A549 treated with DMSO at 1 μM for 4 hours (cell line): ENCODE measurements around the gene OR6B1. TPM values are rescaled to one million over a fixed set of nuclear protein-coding genes. Genes with fewer than 3 reads are reported as not detected.

ENCODE experiments used
- total RNA-seq: library from RNA; stranded (reverse); fragments of 200-300 nt; extraction: Qiagen RNA extraction; gene quantifications from 5 replicates; pipeline ENCODE4 v1.2.3, GENCODE V29; 2022; ENCODE audit warnings: low read depth

OR6B1 gene
- total RNA-seq: not detected in 5 replicates

GRCh38 chr7:144000020-144000419, at the start of gene OR6B1:
TSS of gene OR6B1 (plus strand) at chr7:144000320. CDS start at chr7:144003997, 3,677 bp downstream.

DNA sequence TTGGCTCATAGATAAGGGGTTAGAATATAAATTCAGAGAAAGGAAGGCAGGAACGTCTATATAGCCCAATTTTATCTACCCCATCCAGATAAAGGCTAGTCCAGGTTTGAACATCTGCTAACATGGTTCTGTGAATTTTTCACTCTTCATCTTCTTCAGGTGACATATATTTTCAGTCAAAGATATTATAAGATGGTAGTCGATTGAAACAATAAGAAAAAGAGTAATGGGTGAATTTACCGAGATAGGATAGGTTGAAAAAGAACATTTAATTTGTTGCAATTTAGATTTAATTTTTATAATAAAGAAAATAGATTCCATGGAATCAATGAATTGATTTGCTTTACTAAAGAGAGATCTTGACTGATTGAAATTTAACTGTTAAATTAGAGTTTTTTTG, 45.6 kb upstream of the OR6B1 start, which contains the start of gene OR2F1:
Gene OR2F1, plus strand, starts transcription at position 301 of the 400 bp plus-strand sequence. CDS start 5,127 bp downstream, outside the sequence.

DNA sequence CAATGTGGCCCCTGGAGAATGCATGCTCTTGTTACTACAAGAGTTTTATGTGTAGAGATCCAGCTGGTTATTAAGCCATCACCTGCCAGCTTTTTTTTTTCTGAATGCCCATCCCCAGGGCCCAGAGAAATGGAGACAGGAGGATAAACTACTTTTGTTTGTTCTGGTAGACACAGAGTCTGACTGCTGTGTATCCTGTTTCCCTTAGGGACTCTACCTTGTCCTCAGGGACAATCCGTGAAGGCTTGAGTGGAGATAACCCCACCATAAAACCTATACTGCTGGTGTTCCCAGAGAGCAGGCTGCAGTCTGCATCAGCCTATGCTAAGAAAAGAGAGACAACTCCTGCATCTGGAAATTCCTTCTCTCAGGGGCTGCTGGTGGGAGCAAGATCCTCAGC, 48.5 kb downstream of the OR6B1 start, which contains the start of gene OR2A5:
Gene OR2A5, plus strand, starts transcription at position 301 of the 400 bp plus-strand sequence. CDS start 1,454 bp downstream, outside the sequence.

Other genes starting within 250 kb of the OR6B1 start
- not detected in 5 replicates for gene CTAGE6, start 242.6 kb upstream of the OR6B1 start, total RNA-seq
- gene TCAF1, start 98.1 kb upstream of the OR6B1 start, total RNA-seq: 16.6 to 22.4 TPM (median 21.5 TPM) in 5 replicates
- gene OR2F2, start 65.1 kb upstream of the OR6B1 start, total RNA-seq: not detected in 5 replicates
- gene OR2F1, start 45.5 kb upstream of the OR6B1 start, total RNA-seq: not detected in 5 replicates
- gene OR2A5, start 48.6 kb downstream of the OR6B1 start, total RNA-seq: not detected in 5 replicates
- gene OR2A25, start 69.5 kb downstream of the OR6B1 start, total RNA-seq: not detected in 5 replicates
- gene OR2A12, start 86.0 kb downstream of the OR6B1 start, total RNA-seq: not detected in 5 replicates
- gene OR2A2, start 109.3 kb downstream of the OR6B1 start, total RNA-seq: not detected in 5 replicates
- gene OR2A14, start 122.9 kb downstream of the OR6B1 start, total RNA-seq: not detected in 5 replicates
- gene CTAGE4, start 183.1 kb downstream of the OR6B1 start, total RNA-seq: not detected in 5 replicates
- 0.23 to 0.44 TPM (median 0.38 TPM) in 5 replicates for gene ARHGEF35, start 195.5 kb downstream of the OR6B1 start, total RNA-seq
- not detected in 5 replicates for gene OR2A42, start 239.3 kb downstream of the OR6B1 start, total RNA-seq